Stomach (tissue), 4 donors: ENCODE measurements around the gene CBLIF.

Source experiments
- CTCF ChIP-seq, 7 experiments: fragments of 450-650 bp in 4 of 7; fragments of 200-600 bp in 3 of 7; sonication (generic) in 3 of 7; IDR thresholded peaks; one replicate each; pipeline ENCODE4 v1.5.1; 2016 to 2019; ENCODE audit warnings: antibody characterized with exemption in 7 of 7, control low read depth in 2 of 7, mild to moderate bottlenecking in 1 of 7
- EP300 ChIP-seq: sonication (generic); formaldehyde crosslinking; IDR thresholded peaks from one replicate; pipeline ENCODE4 v1.6.1; 2017; ENCODE audit warnings: antibody characterized with exemption
- POLR2A ChIP-seq, 4 donors: fragments of 450-650 bp; IDR thresholded peaks; one replicate each; pipeline ENCODE4 v1.6.1; 2016; ENCODE audit warnings: antibody characterized with exemption in 4 of 4, control low read depth in 2 of 4, mild to moderate bottlenecking in 1 of 4, moderate library complexity in 1 of 4
- POLR2AphosphoS5 ChIP-seq, 3 donors: sonication (generic); formaldehyde crosslinking; IDR thresholded peaks; one replicate each; pipeline ENCODE4 v1.6.1; 2016; ENCODE audit warnings: antibody characterized with exemption in 3 of 3

GRCh38 chr11:59779487-59779886, 65.8 kb downstream of the CBLIF start:
- TF ChIP-seq CTCF (IDR thresholded peaks at IDR 0.05), result no peak
- TF ChIP-seq POLR2A (IDR thresholded peaks at IDR 0.05), result no peak
- TF ChIP-seq EP300, result no peak
- TF ChIP-seq POLR2AphosphoS5 (IDR thresholded peaks at IDR 0.05), result no peak
